NCI-H1417 (cell line): ENCODE results near the gene HSPD1.
"Not testable (repeated sequence)": the region's sequence is repeated elsewhere in the genome, so short reads cannot be mapped to it uniquely, and the experiment has no call there.

Experiments used
- DNase-seq, 3 experiments: peaks; one replicate each; lab custom pipeline; 2025; lab: John Stamatoyannopoulos, UW

The HSPD1 gene

DNA sequence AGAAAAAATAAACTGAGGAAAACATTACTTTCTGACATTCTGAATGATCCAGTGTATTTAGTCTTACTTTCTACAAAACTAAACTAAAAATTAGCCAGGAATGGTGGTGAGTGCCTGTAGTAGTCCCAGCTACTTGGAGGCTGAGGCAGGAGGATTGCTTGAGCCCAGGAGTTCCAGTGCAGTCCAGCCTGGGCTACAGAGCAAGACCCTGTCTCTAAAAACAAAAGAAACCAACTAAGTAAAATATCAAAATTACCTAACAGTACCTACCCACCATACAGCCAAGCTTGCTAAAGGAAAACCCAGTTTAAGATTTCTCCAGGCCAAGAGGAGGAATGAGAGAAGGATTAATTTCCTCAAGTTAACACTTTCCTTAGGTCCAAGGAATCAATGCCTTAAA, 2.9 kb downstream of the HSPD1 start:
- no peak for DNase-seq

DNA sequence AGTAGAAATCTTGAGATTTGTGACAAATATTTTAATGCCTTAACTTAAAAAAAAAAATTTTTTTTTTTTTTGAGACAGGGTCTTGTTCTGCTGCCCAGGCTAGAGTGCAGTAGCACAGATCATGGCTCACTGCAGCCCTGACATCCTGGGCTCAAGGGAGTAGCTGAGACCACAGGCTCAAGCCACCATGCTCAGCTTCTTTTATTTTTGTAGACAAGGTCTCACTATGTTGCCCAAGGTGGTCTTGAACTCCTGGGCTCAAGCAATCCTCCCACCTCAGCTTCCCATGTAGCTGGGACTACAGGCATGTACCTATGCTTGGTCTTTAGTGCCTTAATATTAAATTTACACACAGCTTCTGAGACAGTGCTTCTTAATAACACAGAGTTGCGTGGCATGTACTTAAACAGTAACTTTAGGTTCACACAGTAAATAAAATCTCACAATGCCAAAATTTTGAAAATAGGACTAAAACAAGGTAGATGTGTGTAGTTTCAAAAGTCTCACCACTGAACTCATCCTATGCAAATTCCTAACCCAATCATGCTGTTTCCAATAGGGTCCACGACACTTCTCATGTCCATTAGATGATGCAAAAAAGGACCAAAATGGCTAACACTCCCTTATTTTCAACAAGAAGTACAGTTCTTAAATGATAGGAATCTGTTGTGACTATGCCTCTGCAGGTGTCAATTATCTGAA, 4.1 kb downstream of the HSPD1 start:
- DNase-seq: no peak

- DNase-seq: no peak
These were observed 12.3 kb downstream of the HSPD1 start for GRCh38 chr2:197487385-197487784.

DNA sequence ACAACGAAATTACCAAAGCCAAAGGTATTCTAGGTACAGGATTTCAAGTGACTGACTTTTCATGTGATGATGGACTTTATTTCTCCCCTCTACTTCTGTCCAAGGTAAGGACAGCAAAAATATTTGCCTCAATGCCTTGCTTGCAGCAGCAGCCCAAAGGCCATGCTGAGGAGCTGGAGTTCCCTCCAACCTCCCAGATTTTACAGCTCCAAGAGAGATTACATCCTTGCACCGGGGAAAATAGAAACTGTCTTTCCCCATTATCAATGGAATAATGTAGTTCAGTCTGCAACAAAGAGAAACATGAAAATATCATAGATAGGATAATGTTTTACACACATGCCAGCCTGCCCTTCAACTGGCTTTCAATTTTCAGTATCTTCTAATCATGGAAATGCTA, 13.5 kb downstream of the HSPD1 start:
- DNase-seq: no peak

- not testable (repeated sequence) for DNase-seq
These were observed 15.4 kb downstream of the HSPD1 start for GRCh38 chr2:197484248-197484647.

DNA sequence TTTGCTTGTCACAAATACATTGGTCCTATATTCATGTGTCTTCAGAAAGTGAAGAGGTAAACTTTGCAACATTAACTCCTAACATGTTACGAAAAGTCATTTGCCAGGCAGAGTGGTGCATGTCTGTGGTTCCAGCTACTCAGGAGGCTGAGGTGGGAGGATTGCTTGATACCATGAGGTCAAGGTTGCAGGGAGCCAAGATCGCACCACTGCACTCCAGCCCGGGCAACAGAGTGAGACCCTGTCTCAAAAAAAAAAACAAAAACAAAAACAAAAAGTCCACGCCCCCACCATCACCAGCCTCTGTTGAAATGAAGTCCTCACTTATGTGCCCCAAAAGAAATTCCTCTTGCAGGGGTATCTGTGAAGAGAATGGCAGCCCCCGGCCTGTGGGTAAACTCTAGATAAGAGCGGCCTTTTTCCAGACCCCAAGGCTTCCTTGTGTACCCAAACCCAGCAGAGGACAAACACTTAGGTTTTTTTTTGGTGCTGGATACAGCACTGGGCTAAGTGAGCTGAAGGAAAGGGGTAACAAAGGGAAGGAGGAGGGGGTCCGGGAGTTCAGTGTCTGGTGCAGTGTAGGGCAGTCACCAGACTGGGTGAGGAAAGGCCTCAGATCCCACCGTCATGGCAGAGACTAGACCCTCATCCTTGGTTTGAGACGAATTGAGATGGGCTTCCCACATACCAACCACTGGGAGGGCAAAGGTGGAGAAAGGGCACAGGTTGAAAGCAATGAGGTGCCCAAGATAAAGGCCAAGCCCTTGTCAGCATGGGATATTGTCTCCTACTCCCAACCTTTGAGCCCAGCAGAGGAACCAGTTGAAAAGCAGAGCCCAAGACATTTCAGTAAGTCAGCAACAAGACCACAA, 19.2 kb downstream of the HSPD1 start:
- DNase-seq: no peak

DNA sequence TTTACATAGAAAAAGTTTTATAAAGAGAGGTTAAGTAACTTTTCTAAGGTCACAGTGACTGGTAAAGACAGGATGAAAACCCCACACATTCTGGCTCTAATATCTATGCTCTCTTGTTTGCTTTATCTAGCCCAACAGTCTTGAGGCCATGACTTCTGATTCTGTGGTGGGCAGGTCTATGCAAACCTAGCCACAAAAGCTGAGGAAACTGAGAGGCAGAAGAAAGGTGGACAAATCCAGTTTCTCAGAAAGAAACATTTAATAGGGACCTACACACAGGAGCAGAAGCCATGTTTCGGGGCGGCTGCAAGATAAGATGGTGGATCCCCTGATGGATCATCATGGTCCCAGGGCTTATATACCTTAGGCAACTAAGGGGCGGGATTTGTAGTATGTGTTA, 21.8 kb downstream of the HSPD1 start:
- DNase-seq: no peak

- no peak for DNase-seq
These were observed 27.5 kb downstream of the HSPD1 start for GRCh38 chr2:197472166-197472565.

DNA sequence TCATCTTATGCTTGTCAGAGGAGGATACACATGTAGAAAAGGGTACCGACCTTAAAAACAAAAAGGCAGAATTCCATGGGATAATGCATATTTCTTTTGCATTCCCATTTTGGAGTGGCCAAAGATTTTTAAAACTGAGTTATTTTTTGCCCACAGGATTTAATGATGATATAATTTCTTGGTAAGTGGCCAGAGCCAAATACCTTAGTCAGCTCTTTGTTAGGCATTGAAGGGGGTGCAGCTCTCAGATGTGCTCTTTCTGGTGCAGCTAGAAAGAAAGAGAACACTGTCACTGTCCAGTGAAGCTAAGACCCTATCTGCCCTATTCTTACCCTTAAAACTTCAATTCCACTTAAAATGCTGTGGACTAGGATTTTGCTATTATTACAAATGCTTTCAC, 35.5 kb downstream of the HSPD1 start:
- no peak for DNase-seq

DNA sequence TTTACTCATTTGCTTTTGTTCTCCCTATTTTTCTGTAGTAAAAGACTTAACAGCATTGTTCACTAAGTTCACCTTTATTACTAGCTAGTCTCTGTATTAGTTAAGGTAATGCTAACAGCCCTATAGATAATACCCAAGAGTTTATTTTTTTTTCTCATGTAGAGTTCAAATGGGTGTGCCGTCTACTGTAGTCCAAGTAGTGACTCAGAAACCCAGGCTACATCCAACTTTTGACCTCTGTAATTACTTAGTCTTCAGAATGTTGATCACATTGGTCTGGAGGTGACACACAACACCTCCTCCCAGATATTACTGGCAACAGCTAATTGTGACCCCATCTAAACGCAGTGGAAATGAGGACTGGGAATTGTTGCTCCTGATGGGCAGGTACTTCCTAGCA, 38.6 kb downstream of the HSPD1 start:
- DNase-seq: no peak

DNA sequence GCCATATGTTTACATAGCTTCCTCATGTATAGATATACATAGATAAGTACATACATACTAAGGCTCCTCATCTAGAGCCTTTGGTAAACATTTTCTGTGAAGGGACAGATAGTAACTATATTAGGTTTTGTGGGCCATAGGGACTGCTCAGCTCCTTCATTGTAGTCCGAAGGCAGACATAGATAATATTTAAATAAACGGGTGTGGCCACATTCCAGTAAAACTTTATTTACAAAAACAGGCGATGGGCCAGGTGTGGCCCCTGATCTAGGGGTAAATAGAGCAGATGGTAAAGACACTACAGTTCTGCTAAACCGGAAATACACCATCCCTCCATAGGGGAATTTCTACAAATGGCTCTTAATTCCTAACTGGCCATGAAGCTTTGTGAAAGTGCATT, 39.0 kb downstream of the HSPD1 start:
- DNase-seq: no peak

DNA sequence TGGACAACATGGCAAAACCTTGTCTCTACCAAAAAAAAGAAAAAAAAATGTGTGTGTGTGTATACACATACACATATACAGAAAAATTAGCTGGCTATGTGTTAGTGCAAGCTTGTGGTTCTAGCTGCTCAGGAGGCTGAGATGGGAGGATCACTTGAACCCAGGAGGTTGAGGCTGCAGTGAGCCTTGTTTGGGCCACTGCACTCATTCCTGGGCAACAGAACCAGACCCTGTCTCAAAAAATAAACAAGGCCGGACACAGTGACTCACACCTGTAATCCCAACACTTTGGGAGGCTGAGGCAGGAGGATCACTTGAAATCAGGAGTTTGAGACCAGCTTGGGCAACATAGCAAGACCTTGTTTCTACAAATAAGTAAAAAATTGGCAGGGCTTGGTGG, 44.2 kb downstream of the HSPD1 start:
- no peak for DNase-seq

DNA sequence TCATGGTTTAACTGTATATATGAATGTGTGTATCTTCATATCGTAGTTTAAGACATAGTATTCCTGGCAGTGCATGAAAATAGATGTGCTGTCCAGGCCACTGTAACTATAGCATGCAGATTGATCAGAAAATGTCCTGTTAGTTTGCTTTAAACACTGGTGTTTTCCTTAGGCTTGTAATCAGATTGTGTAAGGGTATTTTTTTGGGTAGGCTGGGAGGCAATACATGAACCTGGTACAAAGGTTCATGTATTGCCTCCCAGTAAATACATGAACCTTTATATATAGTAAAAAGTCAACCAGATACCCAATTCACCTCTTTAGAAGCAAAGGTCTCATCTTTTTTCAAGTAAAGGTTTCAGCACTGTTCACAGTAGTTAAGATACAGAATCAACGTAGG, 44.7 kb downstream of the HSPD1 start:
- DNase-seq: no peak

DNA sequence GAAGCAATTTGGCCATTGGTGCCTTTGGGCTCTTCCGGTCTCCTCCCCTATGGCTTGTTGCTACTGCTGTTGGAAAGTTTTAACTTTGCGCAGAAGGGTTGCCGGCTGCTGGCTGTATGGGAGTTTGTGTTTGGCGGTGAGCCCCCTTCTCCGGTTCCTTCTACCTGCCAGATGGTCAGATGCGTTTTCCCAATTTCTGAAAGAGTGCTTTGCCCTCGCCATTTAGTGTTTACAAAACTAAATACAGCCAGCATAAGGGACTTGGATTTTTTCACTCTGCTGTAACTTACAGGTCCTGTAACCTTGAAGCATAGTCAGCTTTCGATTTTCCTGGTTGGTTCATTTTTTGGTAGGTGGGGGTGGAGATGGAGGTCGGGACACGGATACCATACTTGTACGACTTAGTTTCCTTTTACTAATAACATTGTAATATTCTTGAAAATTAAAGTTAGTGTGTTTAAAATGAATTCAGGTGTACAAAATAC, 45.7 kb downstream of the HSPD1 start:
- no peak for DNase-seq

DNA sequence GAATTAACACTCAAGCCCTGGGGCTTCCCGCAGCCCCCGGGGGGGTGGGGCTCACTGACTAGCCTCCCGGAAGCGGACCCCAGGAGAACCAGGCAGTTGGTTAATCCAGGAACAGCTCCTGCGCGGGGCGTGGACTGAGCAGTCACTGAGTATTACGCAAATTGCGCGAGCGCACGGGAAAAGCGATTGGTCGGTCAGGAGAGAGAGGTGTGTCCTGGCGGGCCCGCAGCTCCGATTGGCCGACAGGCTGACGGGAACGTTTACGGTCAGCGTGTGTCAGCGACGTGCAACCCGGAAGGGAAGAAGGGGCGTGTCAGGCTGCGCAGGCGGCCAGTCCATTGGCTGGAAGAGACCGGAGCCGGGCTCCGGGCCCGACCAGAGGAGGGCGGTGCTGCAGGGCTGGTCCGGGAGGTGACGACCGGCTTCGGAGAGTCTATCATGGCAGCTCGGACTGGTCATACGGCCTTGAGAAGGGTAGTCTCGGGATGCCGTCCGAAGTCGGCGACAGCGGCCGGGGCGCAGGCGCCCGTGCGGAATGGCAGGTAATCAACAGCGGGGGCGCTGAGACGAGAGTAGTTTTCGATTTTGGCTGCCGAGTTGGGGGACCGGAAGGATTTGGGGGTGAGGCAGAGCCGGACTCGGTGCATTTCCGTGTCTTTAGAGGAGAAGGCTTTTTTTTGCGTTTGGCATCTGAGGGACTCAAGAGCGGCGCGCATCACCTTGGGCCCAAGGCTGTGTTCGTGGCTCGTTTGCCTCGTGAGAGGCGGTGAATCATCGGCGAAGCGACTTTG, 46.3 kb downstream of the HSPD1 start, which contains the start of gene COQ10B:
Gene COQ10B (plus strand): TSS at position 430 of the 791 bp plus-strand sequence. CDS start 9 bp downstream, at position 439.
- DNase-seq: peak; percentile 95 to 99 (median 97)

DNA sequence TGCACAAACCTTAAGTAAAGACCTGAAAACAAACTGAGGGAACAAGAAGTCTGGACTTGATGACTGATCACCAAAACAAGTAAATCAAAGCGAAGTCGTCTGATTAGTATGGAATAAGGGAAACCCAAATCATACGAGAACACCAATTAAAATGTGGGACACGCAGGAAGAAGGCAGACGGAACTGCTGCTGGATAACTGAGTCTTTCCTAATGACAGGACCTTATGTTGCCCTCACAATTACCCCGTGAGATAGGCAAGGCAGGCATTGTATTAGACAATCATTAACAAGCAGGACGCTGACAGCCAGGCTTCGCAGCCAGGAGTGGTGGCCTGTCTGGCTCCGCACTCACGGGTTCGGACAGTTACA, 46.9 kb downstream of the HSPD1 start:
- no peak for DNase-seq

DNA sequence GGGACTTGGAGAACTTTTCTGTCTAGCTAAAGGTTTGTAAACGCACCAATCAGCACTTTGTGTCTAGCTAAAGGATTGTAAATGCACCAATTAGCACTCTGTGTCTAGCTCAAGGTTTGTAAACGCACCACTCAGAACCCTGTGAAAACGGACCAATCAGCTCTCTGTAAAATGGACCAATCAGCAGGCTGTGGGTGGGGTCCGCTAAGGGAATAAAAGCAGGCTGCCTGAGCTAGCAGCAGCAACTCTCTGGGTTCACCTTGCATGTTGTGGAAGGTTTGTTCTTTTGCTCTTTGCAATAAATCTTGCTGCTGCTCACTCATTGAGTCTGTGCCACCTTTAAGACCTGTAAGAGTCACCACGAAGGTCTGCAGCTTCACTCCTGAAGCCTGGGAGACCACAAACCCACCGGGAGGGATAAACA, 48.7 kb downstream of the HSPD1 start:
- DNase-seq: not testable (repeated sequence)

DNA sequence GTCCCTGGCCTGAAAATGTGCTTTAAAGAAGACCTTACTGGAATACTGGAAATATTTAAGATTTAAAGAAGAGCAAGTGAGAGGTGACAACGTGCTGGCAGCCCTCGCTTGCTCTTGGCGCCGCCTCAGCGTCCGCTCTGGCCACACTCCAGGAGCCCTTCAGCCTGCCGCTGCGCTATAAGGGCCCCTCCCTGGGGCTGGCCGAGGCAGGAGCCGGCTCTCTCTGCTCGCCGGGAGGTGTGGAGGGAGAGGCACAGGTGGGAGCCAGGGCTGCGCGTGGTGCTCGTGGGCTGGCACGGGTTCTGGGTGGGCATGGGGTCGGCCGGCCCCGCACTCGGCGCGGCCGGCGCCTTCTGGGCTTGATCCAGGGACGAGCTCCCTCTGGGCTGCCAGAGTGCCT, 49.2 kb downstream of the HSPD1 start:
- DNase-seq: no peak

DNA sequence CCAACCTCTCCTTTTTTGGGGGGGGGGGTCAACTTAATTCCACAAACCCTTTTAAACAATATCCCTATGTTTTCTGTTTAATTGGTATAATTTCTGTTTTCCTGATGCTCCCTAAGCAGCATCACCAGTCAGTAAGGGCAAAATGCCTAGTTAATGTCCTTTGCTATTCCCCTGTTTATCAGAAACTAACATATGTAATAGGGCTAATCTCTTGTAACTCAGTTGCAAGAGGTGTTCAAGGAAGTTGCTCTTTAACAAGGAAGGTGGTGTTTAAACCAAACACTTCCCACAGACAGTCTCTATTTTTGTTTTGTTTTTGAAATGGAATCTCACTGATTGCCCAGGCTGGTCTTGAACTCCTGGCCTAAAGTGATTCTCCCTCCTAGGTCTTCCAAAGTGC, 52.8 kb downstream of the HSPD1 start:
- DNase-seq: no peak

DNA sequence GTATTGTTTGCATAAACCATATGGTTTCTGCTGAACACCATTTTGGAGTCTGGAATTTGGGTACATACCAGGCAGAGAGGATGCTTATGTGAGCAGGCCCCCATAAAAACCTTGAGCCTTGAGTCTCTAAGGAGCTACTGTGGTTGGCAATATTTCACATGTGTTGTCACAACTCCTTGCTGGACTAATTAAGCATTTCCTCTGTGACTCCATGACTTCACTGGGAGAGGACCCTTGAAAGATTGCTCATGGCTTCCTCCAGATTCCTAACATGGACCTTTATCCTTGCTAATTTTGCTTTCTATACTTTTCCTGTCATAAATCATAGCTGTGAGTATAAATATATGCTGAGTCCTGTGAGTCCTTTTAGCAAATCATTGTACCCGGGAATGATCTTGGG, 53.9 kb downstream of the HSPD1 start:
- no peak for DNase-seq

DNA sequence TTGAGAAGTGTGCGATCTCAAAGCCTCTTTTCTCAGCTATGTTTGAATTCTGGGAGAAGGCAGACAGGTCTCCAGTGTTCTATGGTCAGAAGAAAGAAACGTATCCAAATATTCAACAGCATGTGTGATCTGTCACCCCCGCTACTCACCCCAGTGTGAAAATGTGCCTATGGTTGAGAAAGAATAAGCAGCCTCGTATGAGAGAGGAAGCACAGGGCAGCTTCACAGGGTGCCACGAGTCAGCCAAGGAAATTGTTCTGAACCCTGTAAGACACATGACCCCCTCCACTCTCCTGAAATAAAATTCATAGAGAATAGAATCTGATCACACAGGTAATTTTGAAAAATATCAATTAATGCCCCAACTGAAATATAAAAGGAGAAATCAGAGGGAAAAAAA, 56.8 kb downstream of the HSPD1 start:
- no peak for DNase-seq

- DNase-seq: no peak
These were observed 62.3 kb downstream of the HSPD1 start for GRCh38 chr2:197437380-197437779.
